Uterus (tissue), 2 donors: ENCODE results near the gene HDAC1.

Experiments
- POLR2A ChIP-seq, 2 donors: fragments of 450-650 bp; IDR thresholded peaks; one replicate each; pipeline ENCODE4 v1.6.1; 2016; ENCODE audit warnings: antibody characterized with exemption in 2 of 2, mild to moderate bottlenecking in 1 of 2, moderate library complexity in 1 of 2
- TF ChIP-seq, protein P1 (sequence below), 4 experiments: fragments of 200-600 bp in 2 of 4; fragments of 450-650 bp in 2 of 4; sonication (generic) in 2 of 4; IDR thresholded peaks; one replicate each; pipeline ENCODE4 v1.5.1; 2016 to 2019; ENCODE audit warnings: antibody characterized with exemption in 4 of 4, mild to moderate bottlenecking in 2 of 4, moderate library complexity in 1 of 4

DNA sequence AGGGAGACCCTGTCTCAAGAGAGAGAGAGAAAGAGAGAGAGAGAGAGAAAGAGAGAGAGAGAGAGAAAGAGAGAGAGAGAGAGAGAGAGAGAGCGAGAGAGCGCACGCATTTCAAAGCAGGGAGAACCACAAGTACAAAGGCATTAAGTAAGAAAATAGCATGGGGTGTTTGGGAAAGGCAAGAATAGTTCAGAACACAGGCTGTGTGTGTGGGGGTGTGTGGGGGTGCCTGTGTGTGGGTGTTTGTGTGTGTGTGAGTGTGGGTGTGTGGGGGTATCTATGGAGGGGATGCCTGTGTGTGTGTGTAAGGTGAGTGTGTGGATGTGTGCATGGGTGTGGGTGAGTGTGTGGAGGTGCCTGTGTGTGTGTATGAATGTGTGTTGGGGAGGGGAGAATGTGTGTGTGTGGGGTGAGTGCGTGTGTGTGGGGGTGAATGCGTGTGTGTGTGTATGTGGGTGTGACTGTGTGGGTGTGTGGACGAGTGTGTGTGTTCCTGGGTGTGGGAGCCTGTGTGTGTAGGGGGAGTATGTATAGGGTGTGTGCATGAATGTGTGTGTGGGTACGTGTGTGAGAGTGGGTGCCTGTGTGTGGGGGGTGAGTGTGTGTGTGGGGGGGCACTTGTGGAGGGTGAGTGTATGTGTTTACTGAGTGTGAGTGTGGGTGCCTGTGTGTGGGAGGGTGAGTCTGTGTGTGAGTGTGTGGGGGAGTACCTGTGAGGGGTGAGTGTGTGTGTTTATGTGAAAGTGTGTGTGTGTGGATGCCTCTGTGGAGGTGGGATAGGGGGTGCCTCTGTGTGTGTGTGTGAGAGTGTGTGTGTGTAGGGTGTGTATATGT is 19.1 kb upstream of the HDAC1 start:
- TF ChIP-seq POLR2A (IDR thresholded peaks at IDR 0.05): no peak
- TF ChIP-seq, protein P1, sequence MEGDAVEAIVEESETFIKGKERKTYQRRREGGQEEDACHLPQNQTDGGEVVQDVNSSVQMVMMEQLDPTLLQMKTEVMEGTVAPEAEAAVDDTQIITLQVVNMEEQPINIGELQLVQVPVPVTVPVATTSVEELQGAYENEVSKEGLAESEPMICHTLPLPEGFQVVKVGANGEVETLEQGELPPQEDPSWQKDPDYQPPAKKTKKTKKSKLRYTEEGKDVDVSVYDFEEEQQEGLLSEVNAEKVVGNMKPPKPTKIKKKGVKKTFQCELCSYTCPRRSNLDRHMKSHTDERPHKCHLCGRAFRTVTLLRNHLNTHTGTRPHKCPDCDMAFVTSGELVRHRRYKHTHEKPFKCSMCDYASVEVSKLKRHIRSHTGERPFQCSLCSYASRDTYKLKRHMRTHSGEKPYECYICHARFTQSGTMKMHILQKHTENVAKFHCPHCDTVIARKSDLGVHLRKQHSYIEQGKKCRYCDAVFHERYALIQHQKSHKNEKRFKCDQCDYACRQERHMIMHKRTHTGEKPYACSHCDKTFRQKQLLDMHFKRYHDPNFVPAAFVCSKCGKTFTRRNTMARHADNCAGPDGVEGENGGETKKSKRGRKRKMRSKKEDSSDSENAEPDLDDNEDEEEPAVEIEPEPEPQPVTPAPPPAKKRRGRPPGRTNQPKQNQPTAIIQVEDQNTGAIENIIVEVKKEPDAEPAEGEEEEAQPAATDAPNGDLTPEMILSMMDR (IDR thresholded peaks at IDR 0.05): no peak
